GM18526 (cell line): ENCODE measurements around the gene ZNF74.

Source experiments
- POLR2A ChIP-seq: IDR thresholded peaks from 3 replicates; pipeline ENCODE4 v1.6.1; 2011; ENCODE audit not compliant: insufficient read length; ENCODE audit errors: extremely low read depth

ZNF74 gene

DNA sequence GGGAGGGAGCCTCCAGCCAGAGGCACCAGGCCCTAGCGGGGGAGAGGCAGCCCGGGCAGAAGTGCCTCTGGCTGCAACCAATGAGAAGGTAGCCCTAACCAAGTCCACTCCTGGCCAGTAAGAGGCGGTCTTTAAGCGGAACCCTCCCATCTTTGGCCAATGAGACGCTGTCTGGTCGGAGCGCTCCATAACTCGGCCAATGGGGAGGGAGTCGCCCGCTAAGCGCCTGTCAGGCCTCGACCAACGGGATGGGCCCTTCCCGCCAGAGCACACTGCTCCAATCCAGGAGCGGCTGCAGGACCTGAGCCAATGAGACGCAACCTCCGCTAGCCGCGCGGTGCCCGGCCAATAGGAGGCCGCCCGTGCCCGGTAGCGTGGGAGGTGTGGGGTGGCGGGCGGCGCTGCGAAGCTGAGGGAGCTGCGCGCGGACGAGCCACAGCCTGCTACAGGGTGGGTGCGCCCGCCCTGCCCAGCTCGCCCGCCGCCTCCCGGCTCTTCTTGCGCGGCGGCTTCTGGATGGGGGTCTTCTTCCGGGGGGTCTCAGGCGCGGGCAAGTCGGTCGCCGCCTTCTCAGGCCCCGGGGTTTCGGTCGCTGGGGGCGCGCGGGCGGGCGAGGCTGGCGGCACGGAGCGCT lies 31.1 kb downstream of the ZNF74 start:
- no peak for TF ChIP-seq POLR2A

DNA sequence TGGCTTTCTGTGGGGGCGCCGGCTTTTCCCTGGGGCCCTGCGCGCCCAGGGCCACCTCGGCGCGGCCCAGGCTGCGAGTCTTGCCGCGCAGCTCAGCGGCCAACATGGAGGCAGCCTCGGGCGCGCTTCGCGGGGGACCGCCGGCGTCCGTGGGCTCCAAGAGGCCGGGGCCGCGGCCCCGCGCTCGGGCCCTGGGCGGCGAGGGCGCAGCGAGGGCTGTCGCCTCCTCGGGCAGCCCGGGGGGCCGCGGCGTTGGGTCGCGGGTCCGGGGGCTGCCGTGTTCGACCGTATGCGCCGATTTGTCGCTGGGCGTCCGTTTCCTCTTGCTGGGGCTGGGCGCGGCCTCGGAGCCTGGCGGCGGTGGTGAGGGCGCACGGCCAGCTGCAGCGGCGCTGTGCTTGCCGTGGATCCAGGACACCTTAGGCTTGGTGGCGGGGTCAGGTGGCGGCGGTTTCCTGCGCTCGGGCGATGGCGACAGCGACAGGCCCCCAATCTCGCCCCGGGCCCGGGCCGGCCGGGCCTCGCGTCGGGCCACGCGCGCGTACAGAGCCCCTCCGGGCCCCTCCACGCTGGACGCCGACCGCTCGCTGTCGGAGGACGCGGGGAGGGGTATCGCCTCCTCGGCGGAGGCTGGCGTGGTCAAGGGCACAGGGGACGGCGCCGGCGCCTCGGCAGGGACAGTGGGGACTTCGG lies 31.8 kb downstream of the ZNF74 start:
- TF ChIP-seq POLR2A: no peak

GRCh38 chr22:20426259-20426615 lies 32.3 kb downstream of the ZNF74 start:
- TF ChIP-seq POLR2A: no peak

DNA sequence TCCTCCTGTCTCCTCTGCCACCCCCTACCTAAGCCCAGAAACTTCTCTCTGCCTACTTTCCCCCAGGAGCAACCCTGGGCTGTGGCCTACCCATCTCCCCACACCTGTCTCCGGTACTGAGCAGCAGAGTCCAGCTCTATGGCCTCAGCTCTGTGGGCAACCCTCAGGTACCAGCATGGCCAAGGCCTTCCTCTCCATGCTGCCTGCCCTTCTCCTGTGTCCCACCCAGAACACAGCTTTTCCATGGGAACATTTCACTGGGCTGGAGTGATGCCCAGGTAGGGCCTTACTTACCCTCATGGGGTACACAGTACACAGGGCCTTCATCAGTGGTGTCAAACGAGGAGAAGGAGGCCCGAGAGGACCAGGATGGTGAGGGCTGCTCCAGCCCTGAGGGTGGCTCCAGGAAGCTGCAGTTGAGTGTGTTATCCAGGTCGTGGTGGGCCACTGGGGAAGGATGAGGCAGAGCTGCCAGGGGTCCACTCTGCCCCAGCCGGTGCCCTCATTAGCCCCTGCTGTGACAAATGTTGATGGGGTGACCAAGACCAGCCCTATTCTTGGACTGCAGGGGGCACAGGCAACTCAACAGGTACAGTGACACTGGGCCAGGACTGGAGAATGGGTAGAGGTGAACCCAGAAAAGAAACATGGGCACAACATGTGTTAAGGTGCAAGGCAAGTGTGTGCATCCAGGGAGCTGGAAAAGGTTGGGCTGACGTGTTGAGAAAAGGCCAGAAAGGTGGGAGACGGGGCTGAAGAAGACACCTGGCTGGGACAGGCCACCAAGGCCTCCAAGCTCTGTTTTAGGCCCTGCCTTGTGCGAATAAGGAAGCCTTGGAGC lies 33.4 kb downstream of the ZNF74 start:
- TF ChIP-seq POLR2A: no peak

DNA sequence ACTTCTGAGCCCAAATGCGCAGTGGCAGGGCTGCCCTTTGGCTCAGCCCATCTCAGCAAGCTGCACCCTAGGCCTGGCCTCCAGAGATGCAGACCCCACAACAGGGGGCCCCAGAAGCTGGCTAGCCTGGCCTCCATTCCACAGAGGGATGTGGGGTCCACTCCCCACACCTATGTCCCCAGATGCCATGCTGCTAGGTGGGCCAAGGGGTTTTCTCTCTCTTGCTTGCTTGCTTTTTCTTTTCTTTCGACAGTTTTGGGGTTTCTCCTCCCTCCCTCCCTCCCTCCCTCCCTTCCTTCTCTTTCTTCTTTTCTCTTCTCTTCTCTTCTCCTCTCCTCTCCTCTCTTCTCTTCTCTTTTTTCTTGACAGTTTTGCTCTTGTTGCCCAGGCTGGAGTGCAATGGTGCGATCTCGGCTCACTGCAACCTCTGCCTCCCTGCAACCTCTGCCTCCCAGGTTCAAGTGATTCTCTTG lies 34.0 kb downstream of the ZNF74 start:
- TF ChIP-seq POLR2A: no peak

- no peak for TF ChIP-seq POLR2A
Observed at GRCh38 chr22:20428496-20429253, 34.7 kb downstream of the ZNF74 start.

GRCh38 chr22:20429254-20430100 lies 35.5 kb downstream of the ZNF74 start:
- TF ChIP-seq POLR2A: no peak

DNA sequence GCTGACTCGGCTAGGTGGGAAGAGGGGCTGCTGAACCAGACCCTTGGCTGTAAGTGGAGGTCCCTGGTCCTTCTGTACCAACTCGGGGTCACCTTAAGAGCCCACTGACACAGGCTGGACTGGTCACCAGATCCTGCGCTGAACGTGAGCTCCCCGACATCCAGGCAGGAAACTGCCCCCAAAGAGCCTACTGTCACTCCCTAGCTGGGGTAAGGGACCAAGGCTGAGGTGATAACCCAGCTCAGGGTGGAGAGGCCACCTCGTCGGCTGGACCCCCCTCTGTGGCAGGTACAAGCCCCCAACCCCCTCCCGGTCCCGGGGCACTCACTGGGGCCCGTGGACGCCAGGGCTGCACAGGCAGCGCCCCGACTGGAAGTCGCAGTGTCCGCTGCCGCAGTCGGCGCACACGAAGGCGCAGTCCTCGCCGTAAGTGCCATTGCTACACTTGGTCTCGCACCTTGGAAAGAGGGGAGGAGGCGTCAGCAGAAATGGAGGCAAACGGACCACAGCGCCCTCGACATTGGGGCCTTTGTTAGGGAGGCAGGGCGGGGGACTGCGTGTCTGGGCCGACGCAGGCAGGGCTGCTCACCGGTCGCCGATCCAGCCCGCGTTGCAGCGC lies 36.3 kb downstream of the ZNF74 start:
- TF ChIP-seq POLR2A: no peak

DNA sequence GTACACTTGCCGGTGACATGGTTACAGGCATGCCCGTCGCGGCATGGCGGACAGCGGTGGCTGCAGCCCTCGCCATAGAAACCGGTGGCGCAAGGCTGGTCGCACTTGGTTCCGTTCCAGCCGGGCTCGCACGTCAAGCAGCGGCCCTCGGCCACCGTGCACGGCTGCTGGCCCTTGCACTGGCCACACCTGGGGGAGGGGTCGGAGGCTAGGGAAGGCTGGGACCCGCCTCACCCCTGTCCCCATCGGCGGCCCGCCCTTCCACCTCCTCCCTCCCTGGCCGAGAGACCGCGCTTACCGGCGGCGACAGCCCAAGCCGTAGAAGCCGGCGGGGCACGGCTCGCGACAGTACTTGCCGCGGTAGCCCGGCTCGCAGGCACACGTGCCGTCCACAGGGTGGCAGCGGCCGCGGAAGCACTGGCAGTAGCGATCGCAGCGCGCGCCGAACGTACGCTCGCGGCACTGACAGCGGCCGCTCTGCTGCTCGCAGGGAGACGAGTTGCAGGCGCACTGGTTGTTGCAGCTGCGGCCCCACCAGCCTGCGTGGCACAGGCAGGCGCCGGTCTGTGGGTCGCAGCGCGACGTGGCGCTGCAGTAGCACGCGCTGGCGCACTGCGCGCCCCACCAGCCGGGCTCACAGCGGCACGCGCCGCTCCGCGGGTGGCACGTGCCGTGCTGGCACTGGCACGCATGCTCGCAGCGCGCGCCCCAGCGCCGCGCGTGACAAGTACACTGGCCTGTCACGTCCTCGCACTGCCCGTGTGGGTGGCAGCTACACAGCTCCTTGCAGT lies 37.0 kb downstream of the ZNF74 start:
- TF ChIP-seq POLR2A: no peak

DNA sequence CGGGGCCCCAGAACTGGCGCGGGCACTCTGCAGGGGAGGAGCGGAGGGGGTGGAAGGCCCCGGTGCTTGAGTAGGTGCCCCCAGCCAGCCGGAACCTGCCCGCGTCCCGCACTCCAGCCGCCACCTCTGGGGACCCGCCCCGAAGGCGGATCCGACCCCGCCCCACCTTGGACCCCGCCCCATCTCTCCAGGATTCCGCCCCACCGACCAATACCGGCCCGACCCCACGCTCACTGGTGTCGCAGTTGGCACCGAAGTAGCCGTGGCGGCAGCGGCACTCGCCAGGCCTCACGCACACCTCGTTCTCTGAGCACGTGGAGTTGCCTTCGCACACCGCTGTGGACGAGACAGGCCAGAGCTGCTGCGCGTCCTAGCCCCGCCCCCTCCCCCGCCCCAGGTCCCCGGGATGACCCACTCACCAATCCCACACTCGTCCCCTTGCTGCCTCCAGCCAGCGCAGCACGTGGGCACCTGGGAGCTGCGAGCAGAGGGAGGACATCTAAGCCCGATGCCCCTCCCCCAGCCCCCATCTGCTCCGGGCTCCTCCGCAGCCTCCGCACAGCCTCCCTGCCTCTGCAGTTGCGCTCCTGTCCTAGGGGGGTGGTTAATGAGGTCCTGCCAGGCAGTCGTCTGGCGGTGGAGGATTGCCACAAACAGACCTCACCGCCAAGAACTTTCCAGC lies 37.7 kb downstream of the ZNF74 start:
- TF ChIP-seq POLR2A: no peak

GRCh38 chr22:20432244-20432686 lies 38.3 kb downstream of the ZNF74 start:
- no peak for TF ChIP-seq POLR2A

GRCh38 chr22:20433191-20433590 lies 39.2 kb downstream of the ZNF74 start:
- no peak for TF ChIP-seq POLR2A

DNA sequence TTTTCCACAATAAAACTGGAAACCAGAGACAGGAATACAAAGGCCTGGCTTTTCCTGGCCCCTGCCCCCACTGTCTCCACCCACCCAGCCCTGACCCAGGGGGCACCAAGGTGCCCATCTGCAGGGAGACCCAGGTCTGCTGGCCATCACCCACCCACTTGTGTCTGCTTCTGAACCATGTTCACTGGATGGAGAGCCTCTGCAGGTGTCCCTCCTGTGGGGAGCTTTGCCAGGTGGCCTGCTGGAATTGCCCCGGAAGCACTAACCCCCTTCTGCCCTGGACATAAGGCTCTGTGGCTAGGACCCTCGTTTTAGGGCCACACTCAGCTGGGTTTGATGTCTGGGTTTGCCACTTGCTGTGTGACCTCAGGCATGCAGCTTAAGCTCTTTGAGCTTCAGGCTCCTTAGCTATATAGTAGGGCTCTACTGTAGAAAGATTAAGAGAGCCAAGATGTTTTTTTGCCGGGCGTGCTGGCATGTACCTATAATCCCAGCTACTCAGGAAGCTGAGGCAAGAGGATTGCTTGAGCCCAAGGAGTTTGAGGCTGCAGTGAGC lies 39.8 kb downstream of the ZNF74 start:
- TF ChIP-seq POLR2A: no peak
